ENCODE measurements around the gene ST6GALNAC2. TPM values are rescaled to one million over a fixed set of nuclear protein-coding genes. Genes with fewer than 3 reads are reported as not detected.
"Not testable (repeated sequence)": the region's sequence is repeated elsewhere in the genome, so short reads cannot be mapped to it uniquely, and the experiment has no call there.

The ST6GALNAC2 gene
- polyA plus RNA-seq, 1 donor from 2014 or later: 0.68 TPM

GRCh38 chr17:76530095-76530723 is 55.5 kb downstream of the ST6GALNAC2 start:
- H3K4me1 Mint-ChIP-seq: peaks cover 8 to 24% (median 23%) of the 10 kb centered on the region in 3 donors
- H3K4me3 Mint-ChIP-seq: peak overlapping the region in 3 of 4 donors; percentile 33 to 79 (median 38)
- no peaks in the 10 kb centered on the region for H3K9me3 Mint-ChIP-seq
- H3K27ac Mint-ChIP-seq: peak overlapping the region; percentile 60 to 91 (median 87)
- H3K27me3 Mint-ChIP-seq: peaks cover 1% of the 10 kb centered on the region
- H3K36me3 Mint-ChIP-seq: no peaks in the 10 kb centered on the region

GRCh38 chr17:76529224-76530094 is 56.2 kb downstream of the ST6GALNAC2 start:
- peak overlapping the region; percentile 91 to 99 (median 97) for H3K4me3 Mint-ChIP-seq
- peak overlapping the region; percentile 56 to 97 (median 91) for H3K27ac Mint-ChIP-seq
- no peaks in the 10 kb centered on the region for H3K9me3 Mint-ChIP-seq
- H3K4me1 Mint-ChIP-seq: peaks cover 13 to 30% (median 28%) of the 10 kb centered on the region in 3 donors
- no peaks in the 10 kb centered on the region for H3K27me3 Mint-ChIP-seq
- H3K36me3 Mint-ChIP-seq: no peaks in the 10 kb centered on the region

GRCh38 chr17:76528528-76529223 is 57.0 kb downstream of the ST6GALNAC2 start:
- peak overlapping the region; percentile 91 to 99 (median 97) for H3K4me3 Mint-ChIP-seq
- no peaks in the 10 kb centered on the region for H3K27me3 Mint-ChIP-seq
- peak overlapping the region; percentile 56 to 98 (median 97) for H3K27ac Mint-ChIP-seq
- no peaks in the 10 kb centered on the region for H3K9me3 Mint-ChIP-seq
- H3K4me1 Mint-ChIP-seq: peaks cover 15 to 29% (median 29%) of the 10 kb centered on the region in 3 donors
- no peaks in the 10 kb centered on the region for H3K36me3 Mint-ChIP-seq

- Mint-ChIP-seq H3K9me3 (no peaks in the 10 kb centered on the region), H3K4me1 (peaks cover 18 to 31% (median 29%) of the 10 kb centered on the region in 3 donors), H3K27me3 (peaks cover 1% of the 10 kb centered on the region), H3K27ac (peak overlapping the region; percentile 56 to 98 (median 97)), H3K36me3 (no peaks in the 10 kb centered on the region), H3K4me3 (peak overlapping the region; percentile 91 to 99 (median 97))
These were observed 57.5 kb downstream of the ST6GALNAC2 start for GRCh38 chr17:76528156-76528527.

GRCh38 chr17:76527430-76528111 is 58.1 kb downstream of the ST6GALNAC2 start:
- Mint-ChIP-seq H3K27ac (peak overlapping the region; percentile 56 to 98 (median 97)), H3K4me1 (peaks cover 18 to 34% (median 29%) of the 10 kb centered on the region in 3 donors), H3K36me3 (no peaks in the 10 kb centered on the region), H3K27me3 (peaks cover 1% of the 10 kb centered on the region), H3K4me3 (peak overlapping the region; percentile 91 to 99 (median 97)), H3K9me3 (no peaks in the 10 kb centered on the region)

GRCh38 chr17:76527016-76527415 is 58.6 kb downstream of the ST6GALNAC2 start:
- H3K27me3 Mint-ChIP-seq: not testable (repeated sequence)
- Mint-ChIP-seq H3K27ac (peak overlapping the region; percentile 56 to 98 (median 97)), H3K4me3 (peak overlapping the region; percentile 91 to 99 (median 95))

GRCh38 chr17:76525513-76525833 is 60.2 kb downstream of the ST6GALNAC2 start:
- peaks cover 18 to 27% (median 19%) of the 10 kb centered on the region in 3 donors for H3K4me1 Mint-ChIP-seq
- not testable (repeated sequence) for H3K27ac Mint-ChIP-seq, H3K27me3 Mint-ChIP-seq, H3K4me3 Mint-ChIP-seq, H3K36me3 Mint-ChIP-seq, H3K9me3 Mint-ChIP-seq

More at GRCh38 chr17:76527016-76527415, 58.6 kb downstream of the ST6GALNAC2 start:
- H3K4me1 Mint-ChIP-seq: peaks cover 18 to 33% (median 26%) of the 10 kb centered on the region in 3 donors
- not testable (repeated sequence) for H3K36me3 Mint-ChIP-seq, H3K9me3 Mint-ChIP-seq

- Mint-ChIP-seq H3K4me1 (peaks cover 16 to 22% (median 17%) of the 10 kb centered on the region in 3 donors), H3K36me3 (peaks cover 4% of the 10 kb centered on the region), H3K27me3 (peaks cover 1% of the 10 kb centered on the region), H3K4me3 (peak overlapping the region in 3 of 4 donors; percentile 58 to 75 (median 65)), H3K9me3 (no peaks in the 10 kb centered on the region), H3K27ac (peak overlapping the region in 2 of 3 donors; percentile 69 to 91)
These were observed 60.8 kb downstream of the ST6GALNAC2 start for GRCh38 chr17:76524598-76525512.

GRCh38 chr17:76523084-76524037 is 62.3 kb downstream of the ST6GALNAC2 start:
- peaks cover 1% of the 10 kb centered on the region for H3K27me3 Mint-ChIP-seq
- peaks cover 4% of the 10 kb centered on the region for H3K36me3 Mint-ChIP-seq
- no peak overlapping the region for H3K27ac Mint-ChIP-seq
- no peaks in the 10 kb centered on the region for H3K9me3 Mint-ChIP-seq
- H3K4me1 Mint-ChIP-seq: peaks cover 11 to 16% (median 13%) of the 10 kb centered on the region in 3 donors
- peak overlapping the region; percentile 13 to 89 (median 56) for H3K4me3 Mint-ChIP-seq

GRCh38 chr17:76521683-76522082 is 64.0 kb downstream of the ST6GALNAC2 start:
- H3K9me3 Mint-ChIP-seq, H3K27ac Mint-ChIP-seq: not testable (repeated sequence)
- H3K4me1 Mint-ChIP-seq: peaks cover 5 to 13% (median 10%) of the 10 kb centered on the region in 3 donors

GRCh38 chr17:76521262-76521661 is 64.4 kb downstream of the ST6GALNAC2 start:
- no peak overlapping the region for H3K4me3 Mint-ChIP-seq
- peaks cover 4% of the 10 kb centered on the region for H3K36me3 Mint-ChIP-seq
- no peaks in the 10 kb centered on the region for H3K9me3 Mint-ChIP-seq
- peaks cover 1% of the 10 kb centered on the region for H3K27me3 Mint-ChIP-seq
- H3K4me1 Mint-ChIP-seq: peaks cover 5 to 14% (median 12%) of the 10 kb centered on the region in 3 donors
- H3K27ac Mint-ChIP-seq: peak overlapping the region in 1 of 3 donors; percentile 78

More at GRCh38 chr17:76521683-76522082, 64.0 kb downstream of the ST6GALNAC2 start:
- H3K27me3 Mint-ChIP-seq, H3K4me3 Mint-ChIP-seq, H3K36me3 Mint-ChIP-seq: not testable (repeated sequence)

- Mint-ChIP-seq H3K4me3 (peak overlapping the region in 2 of 4 donors; percentile 63 to 76), H3K36me3 (peaks cover 4% of the 10 kb centered on the region), H3K27ac (peak overlapping the region in 2 of 3 donors; percentile 67 to 81), H3K4me1 (peaks cover 7 to 18% (median 16%) of the 10 kb centered on the region in 3 donors), H3K27me3 (peaks cover 1% of the 10 kb centered on the region), H3K9me3 (no peaks in the 10 kb centered on the region)
These were observed 66.4 kb downstream of the ST6GALNAC2 start for GRCh38 chr17:76519048-76519966.

Data from IgD-negative memory B cell (primary cell).